ENCODE data around the gene HMBS.
A peak's percentile ranks its signal among the peaks of the same experiment; 100 is the strongest.
"Not testable (repeated sequence)": the region's sequence is repeated elsewhere in the genome, so short reads cannot be mapped to it uniquely, and the experiment has no call there.

HMBS gene

DNA sequence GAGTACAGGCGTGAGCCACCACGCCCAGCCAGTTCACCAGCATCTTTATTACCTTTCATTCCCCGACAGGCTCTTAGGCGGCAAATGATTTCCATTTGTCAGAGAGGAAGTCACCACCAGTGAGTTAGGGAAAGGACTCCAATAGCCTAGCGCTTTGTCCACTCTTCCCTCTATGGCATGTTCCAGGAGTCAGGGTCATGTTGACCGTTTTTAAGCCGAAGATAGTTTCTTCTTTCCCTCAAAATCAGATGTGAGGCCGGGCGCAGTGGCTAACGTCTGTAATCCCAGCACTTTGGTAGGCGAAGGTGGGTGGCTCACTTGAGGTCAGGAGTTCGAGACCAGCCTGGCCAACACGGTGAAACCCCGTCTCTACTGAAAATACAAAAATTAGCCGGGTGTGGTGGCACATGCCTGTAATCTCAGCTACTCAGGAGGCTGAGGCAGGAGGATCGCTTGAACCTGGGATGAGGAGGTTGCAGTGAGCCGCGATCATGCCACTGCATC, 18.5 kb downstream of the HMBS start:
- DNase-seq: not testable (repeated sequence)

DNA sequence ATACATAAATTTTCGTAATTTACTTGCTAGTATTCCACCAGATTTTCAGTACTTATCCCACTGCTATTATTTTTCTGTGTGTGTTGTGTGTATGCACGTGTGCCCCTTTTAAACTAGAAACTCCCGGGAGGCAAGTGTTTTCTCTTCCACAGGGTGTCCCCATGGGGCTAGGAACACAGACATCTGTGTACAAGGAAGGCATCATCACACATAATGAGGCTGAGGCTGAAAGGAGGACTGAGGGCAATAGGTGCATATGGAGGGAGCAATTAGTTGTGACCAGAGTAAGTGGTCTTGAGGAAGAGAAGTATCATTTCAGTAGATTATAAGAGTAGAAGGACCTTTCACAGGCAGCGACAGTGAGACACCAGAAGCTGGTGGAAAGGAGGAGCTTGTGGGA, 19.1 kb downstream of the HMBS start:
- DNase-seq: no peak

DNA sequence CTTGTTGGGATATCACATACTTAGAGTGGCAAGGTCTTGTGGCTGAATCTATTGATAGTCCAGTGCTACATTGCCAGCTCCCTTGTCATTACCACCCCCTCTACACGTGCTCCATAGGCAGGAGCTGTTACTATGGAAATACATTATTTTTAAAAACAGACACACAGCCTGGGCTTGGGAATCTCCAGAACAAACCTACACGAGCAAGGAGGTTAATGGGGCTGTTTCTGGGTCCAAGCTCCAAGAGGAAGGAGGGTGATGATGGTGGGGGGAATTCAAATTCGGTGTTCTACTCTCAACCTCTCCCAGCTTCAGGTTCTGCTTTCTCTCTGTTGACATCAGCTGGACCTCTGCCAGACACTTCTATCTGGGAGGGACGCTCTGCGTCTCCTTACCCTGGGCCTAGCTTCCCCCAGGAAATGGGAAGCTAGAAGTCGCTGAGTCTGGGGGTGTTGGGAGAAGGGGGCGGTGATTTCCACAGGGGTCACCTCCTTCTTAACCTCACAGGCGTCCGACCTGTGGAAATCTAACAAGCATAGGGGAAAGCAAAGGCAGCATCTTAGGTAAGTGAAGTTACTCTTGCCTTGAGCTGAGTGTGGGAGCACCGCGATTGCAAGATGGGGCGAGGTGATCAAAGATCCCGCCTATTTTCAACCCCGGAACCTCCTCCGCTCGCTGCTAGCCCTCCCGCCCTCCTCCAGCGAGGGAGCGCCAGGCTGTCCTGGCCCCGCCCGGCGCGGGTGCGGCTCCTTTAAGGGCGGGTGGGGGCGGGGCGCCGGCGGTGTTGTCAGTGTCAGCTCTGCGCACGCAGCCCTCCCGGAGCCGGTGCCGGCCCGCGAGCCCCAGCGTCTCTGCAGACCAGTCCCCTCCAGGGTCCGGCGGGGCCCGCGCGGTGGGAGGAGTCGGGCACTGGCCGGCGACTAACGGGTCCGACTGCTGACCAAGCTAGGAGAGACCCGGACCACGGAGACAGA, 22.2 kb downstream of the HMBS start, which contains the start of gene C2CD2L:
TSS of gene C2CD2L (plus strand) at position 781 of the 974 bp plus-strand sequence. CDS start 398 bp downstream, outside the sequence.
- DNase-seq: peak; percentile 97

DNA sequence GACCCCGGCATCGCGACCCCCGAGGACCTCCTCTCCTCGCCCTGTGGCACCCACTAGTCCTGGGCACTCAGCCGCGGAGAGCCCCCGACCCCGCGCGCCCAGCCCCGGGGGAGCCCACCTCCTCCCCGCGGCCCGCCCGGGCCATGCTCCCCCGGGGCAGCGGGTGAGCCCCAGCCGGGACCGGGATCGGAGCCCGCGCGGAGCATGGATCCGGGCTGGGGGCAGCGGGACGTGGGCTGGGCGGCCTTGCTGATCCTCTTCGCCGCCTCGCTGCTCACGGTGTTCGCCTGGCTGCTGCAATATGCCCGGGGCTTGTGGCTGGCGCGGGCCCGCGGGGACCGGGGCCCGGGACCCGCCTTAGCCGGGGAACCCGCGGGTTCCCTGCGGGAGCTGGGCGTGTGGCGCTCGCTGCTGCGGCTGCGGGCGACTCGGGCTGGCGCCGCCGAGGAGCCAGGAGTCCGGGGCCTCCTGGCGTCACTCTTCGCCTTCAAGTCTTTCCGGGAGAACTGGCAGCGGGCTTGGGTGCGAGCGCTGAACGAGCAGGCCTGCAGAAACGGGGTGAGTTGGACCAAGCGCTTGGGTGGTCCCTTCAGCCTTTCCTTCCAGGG, 23.0 kb downstream of the HMBS start:
- peak; percentile 67 for DNase-seq

- peak; percentile 92 for DNase-seq
These were observed 23.6 kb downstream of the HMBS start for GRCh38 chr11:119108146-119108856.

GRCh38 chr11:119108857-119109221, 24.2 kb downstream of the HMBS start:
- DNase-seq: peak; percentile 57

- DNase-seq: no peak
These were observed 25.2 kb downstream of the HMBS start for GRCh38 chr11:119109843-119110242.

- DNase-seq: no peak
These were observed 25.8 kb downstream of the HMBS start for GRCh38 chr11:119110439-119110838.

GRCh38 chr11:119111361-119111925, 26.8 kb downstream of the HMBS start:
- no peak for DNase-seq

- no peak for DNase-seq
These were observed 27.8 kb downstream of the HMBS start for GRCh38 chr11:119112314-119113020.

DNA sequence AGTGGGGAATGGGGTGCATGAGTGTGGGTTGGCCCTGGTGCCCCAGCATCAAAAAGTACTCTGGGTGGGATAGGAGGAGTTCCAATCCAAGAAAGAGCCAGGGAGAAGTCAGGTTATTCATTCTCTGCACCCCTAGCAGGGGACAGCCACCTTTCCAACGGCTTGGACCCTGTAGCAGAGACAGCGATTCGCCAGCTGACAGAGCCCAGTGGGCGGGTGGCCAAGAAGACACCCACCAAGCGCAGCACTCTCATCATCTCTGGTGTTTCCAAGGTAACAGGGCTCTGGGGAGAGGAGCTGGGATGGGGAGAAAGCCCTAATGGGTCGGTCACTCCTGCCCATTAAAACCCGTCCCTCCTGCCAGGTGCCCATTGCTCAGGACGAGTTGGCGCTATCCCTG, 29.0 kb downstream of the HMBS start:
- no peak for DNase-seq

DNA sequence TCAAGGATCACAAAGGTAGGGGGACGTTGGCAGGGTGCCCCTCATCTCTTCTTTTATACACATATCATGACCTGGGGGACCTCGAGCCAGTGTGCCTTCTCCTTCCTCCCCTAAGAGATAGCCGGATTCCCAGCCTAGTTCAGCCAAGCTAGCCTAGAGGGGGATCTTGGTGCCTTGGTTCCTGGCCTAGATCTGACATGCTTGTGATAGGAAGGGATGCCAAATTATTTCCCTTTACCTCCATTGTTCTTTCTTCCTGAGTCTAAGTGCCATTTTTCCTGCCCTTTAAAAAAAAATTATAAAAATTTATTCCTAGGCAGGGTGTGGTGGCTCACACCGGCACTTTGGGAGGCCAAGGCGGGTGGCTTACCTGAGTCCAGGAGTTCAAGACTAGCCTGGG, 29.7 kb downstream of the HMBS start:
- no peak for DNase-seq

DNA sequence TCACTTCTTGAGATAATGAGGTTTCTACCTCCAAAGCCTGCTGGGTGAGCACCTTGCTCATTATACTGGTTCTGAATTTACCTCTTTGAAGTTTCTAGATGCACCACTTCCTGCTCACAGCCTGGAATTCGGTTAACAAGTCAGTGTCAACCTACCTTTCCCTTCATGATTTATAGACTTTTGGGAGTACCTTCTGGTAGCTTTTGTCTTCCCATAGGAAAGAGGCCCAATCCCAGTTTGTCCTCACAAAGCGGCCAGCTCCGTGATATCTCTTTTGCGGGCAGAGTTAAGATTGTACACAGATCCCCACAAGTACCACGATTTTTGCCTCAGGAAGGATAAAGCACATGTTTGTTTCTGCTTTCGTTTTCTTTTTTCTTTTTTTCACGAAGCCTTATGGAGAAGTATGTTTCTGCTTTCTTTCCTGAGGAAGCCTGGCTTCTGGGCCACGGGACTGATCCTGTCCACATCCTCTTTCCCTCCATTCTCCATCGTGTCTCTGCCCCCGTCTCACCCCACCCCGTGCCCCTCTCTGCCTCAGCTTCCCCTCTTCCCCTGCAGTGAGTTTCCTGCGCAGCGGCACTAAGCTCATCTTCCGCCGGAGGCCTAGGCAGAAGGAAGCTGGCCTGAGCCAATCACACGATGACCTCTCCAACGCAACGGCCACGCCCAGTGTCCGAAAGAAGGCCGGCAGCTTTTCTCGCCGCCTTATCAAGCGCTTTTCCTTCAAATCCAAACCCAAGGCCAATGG, 31.0 kb downstream of the HMBS start:
- no peak for DNase-seq

DNA sequence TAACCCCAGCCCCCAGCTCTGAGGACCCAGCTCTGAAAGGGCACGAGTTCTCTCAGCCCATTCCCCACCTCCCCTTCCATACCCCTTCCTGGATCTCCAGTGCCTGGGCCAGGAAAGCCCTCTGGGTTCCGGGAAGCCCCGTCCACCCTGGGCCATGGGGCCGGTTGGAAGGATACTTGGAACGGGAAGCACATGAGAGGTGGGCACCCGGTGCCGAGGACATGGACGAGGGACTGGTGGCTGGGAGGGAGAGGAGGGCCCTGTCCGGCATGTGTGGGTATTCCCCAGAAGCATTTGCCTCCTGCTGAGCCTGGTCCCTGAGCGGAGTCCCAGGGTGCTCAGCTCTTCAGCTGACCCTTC, 31.5 kb downstream of the HMBS start:
- DNase-seq: no peak

DNA sequence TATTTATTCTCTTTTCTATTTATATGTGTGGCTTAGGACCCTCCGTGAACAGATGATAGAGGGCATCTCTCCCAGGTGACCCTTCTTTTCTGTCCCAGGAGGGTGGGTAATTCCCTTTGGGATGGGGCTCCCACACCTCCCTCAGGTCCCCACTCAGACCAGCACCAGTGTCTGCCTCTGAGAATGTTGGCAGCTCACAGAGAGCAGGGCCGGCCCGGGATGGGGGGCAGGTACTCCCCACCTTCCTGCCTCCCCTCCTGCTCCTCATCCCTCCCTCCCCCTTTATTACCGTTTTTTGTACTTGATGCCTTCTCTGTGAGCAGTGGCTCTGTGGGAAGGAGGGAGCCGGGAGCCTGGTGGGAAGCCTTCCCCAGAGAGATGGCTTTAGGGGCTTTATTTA, 31.9 kb downstream of the HMBS start:
- no peak for DNase-seq

DNA sequence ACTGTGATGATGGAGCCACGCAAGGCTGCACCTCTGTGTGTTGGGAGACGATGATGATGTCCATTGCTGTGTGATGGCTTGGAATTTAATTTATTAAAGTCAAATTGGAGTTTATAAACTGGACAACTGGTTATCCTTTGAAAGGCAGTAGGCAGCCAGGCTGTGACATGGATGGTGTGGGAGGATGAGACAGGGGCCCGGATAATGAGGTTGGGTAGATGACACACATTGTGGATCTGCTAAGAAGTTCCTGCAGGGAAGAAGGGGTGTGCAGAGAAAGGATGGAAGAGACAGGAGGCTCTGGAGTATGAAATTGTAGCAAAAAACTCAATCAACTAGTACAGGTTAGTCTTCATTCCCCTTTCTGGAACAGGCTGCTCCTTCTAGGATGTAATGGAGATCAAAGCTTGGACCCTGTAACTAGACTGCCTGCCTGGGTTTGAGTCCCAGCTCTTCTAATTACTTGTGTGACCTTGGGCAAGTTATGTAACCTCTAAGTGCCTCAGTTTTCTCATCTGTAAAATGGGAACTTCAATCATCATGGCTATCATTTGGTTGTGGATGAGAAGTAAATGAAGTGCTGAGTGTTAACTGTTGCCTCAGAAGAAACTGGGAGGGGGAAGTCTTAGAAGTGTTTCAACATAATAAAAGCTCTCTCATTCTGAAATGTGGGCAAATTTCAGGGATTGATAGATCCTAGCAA, 32.5 kb downstream of the HMBS start:
- DNase-seq: no peak

DNA sequence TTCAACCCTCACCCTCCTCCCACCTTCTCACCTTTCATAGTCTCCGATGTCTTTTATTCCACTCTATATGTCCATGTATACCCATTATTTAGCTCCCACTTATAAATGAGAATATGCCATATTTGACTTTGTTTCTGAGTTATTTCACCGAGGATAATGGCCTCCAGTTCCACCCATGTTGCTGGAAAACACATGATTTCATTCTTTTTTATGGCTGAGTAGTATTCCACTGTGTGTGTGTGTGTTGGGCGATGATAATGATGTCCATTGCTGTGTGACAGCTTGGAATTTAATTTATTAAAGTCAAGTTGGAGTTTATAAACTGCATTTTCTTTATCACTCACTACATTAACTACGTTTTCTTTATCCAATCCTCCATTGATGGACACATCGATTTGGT, 33.5 kb downstream of the HMBS start:
- DNase-seq: no peak

DNA sequence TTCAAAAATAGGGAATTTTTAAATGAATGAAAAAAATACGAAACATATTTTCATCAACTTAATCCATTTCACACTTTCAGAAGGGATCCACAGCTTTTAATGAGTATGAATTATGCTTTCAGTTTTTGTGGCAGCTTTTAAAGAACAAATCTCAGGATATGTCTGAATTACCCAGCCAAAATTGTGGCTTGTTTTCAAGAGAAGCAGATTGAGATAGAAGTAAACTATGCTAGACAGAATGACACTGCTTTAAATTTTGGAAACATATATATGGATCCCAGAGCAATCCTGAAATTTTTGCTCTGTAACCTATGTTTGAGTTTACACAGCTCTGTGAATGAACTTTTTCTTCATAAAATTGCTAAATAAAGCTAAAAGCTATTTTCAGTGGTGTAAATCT, 34.3 kb downstream of the HMBS start:
- no peak for DNase-seq

DNA sequence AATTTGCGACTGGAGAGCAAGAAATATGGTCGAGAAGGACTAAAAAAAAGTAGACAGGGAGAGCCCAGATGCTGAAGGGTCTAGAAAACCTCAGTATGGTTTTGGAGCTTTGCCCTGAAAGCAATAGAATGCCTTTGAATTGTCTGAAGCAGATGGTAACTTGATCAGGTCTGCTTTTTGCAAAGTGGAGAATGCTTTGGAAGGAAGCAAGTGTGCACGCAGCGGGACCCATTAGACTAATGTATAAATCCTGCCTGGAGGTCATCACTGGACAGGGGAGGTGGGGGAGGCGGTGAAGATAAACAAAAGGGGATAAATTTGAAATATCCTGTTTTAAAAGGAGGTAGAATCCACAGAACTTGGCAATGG, 35.9 kb downstream of the HMBS start:
- peak; percentile 54 for DNase-seq

- peak; percentile 99 for DNase-seq
These were observed 36.5 kb downstream of the HMBS start, which contains the start of gene HINFP for GRCh38 chr11:119121008-119121810. TSS of gene HINFP (plus strand) at chr11:119121580. CDS start at chr11:119126945, 5,365 bp downstream.
